HepG2 (cell line): ENCODE results near the gene S100P. TPM values are rescaled to one million over a fixed set of nuclear protein-coding genes. Genes with fewer than 3 reads are reported as not detected.
A peak's percentile ranks its signal among the peaks of the same experiment; 100 is the strongest.

Experiments
- HIC2 ChIP-seq: sonication (generic); formaldehyde crosslinking; IDR thresholded peaks from 2 replicates; pipeline ENCODE4 v1.9.0; 2022; ENCODE audit warnings: low read depth, missing genetic modification reagents
- JUNB ChIP-seq: sonication (generic); formaldehyde crosslinking; IDR thresholded peaks from 2 replicates; pipeline ENCODE4 v1.8.0; 2022; ENCODE audit warnings: missing genetic modification reagents, mild to moderate bottlenecking, borderline replicate concordance
- KMT2B ChIP-seq: IDR thresholded peaks from 2 replicates; pipeline ENCODE4 v1.6.1; 2016; ENCODE audit warnings: missing genetic modification reagents, missing compliant biosample characterization
- MBD4 ChIP-seq: IDR thresholded peaks from 2 replicates; pipeline ENCODE4 v1.6.1; 2012; ENCODE audit warnings: low read length, inconsistent platforms, borderline replicate concordance
- PHF8 ChIP-seq: sonication (generic); formaldehyde crosslinking; IDR thresholded peaks from 2 replicates; pipeline ENCODE4 v1.5.0; 2020; ENCODE audit warnings: missing genetic modification reagents
- PITX1 ChIP-seq: sonication (generic); formaldehyde crosslinking; IDR thresholded peaks from 2 replicates; pipeline ENCODE4 v1.5.1; 2020; ENCODE audit warnings: mild to moderate bottlenecking, missing genetic modification reagents
- RELA ChIP-seq: sonication (generic); formaldehyde crosslinking; IDR thresholded peaks from 2 replicates; pipeline ENCODE4 v1.4.0; 2020; ENCODE audit warnings: missing genetic modification reagents
- SRSF9 ChIP-seq: fragments of 200-400 bp; formaldehyde crosslinking; IDR thresholded peaks from 2 replicates; pipeline ENCODE4 v1.6.1; 2018; ENCODE audit warnings: borderline replicate concordance, mild to moderate bottlenecking, low read depth, low read length; ENCODE audit not compliant: insufficient read depth, poor library complexity, severe bottlenecking
- WIZ ChIP-seq: sonication (generic); formaldehyde crosslinking; IDR thresholded peaks from 2 replicates; pipeline ENCODE4 v1.5.1; 2020; ENCODE audit warnings: mild to moderate bottlenecking, missing genetic modification reagents
- ZNF281 ChIP-seq: sonication (generic); formaldehyde crosslinking; IDR thresholded peaks from 2 replicates; pipeline ENCODE4 v1.4.0; 2020; ENCODE audit warnings: missing genetic modification reagents, borderline replicate concordance
- ZNF326 ChIP-seq: sonication (generic); formaldehyde crosslinking; IDR thresholded peaks from 2 replicates; pipeline ENCODE4 v1.4.0; 2020; ENCODE audit warnings: missing genetic modification reagents, borderline replicate concordance
- ZNF337 ChIP-seq: sonication (generic); formaldehyde crosslinking; IDR thresholded peaks from 2 replicates; pipeline ENCODE4 v1.5.1; 2020; ENCODE audit warnings: missing genetic modification reagents, low read depth, mild to moderate bottlenecking, borderline replicate concordance
- ZNF556 ChIP-seq: sonication (generic); formaldehyde crosslinking; IDR thresholded peaks from 2 replicates; pipeline ENCODE4 v1.4.0; 2020; ENCODE audit warnings: mild to moderate bottlenecking, missing genetic modification reagents, borderline replicate concordance
- ZNF570 ChIP-seq: sonication (generic); formaldehyde crosslinking; IDR thresholded peaks from 2 replicates; pipeline ENCODE4 v1.4.0; 2020; ENCODE audit warnings: mild to moderate bottlenecking, missing genetic modification reagents, borderline replicate concordance
- ZNF576 ChIP-seq: sonication (generic); formaldehyde crosslinking; IDR thresholded peaks from 2 replicates; pipeline ENCODE4 v1.4.0; 2020; ENCODE audit warnings: mild to moderate bottlenecking, missing genetic modification reagents
- ZNF800 ChIP-seq: sonication (generic); formaldehyde crosslinking; IDR thresholded peaks from 2 replicates; pipeline ENCODE4 v1.4.0; 2020; ENCODE audit warnings: missing genetic modification reagents
- ZUFSP ChIP-seq: sonication (generic); formaldehyde crosslinking; IDR thresholded peaks from 2 replicates; pipeline ENCODE4 v1.9.0; 2021; ENCODE audit warnings: missing genetic modification reagents, mild to moderate bottlenecking, borderline replicate concordance
- polyA plus RNA-seq, 8 experiments: library from polyadenylated mRNA; depleted of rRNA in 3 of 8; stranded (reverse) in 7 of 8; unstranded in 1 of 8; fragments of >200 nt; fragmentation: Illumina TruSeq in 4 of 8; extraction: Trizol in 4 of 8; gene quantifications; 2 replicates each; pipeline versions ENCODE4 v1.2.1 to v1.2.3, GENCODE V29; 2011 to 2016; ENCODE audit warnings: low read depth in 4 of 8, missing spikeins in 1 of 8, mixed read lengths in 1 of 8; ENCODE audit not compliant: insufficient read depth in 1 of 8
- total RNA-seq, 5 experiments: library from RNA; depleted of rRNA; stranded (reverse); fragments of >200 nt; fragmentation: Illumina TruSeq; extraction: Trizol; gene quantifications; 2 replicates each; pipeline ENCODE4 v1.2.3, GENCODE V29; 2016; ENCODE audit warnings: low read depth in 1 of 5

S100P gene
- total and polyA plus RNA-seq, 2 of the 13 experiments (the other 11 are each of a cell fraction or from before 2014, with no cell fraction given), result 278 to 1,649 TPM

- TF ChIP-seq MBD4, result no peak
- peak; percentile 79; the same call in 1 of the 2 replicates for TF ChIP-seq ZNF337 (CRISPR knock-in tag)
- peak; percentile 93 for TF ChIP-seq HIC2 (CRISPR knock-in tag)
- TF ChIP-seq ZNF281, result peak; percentile 81; the same call in 1 of the 2 replicates
- no peak for TF ChIP-seq JUNB (CRISPR knock-in tag)
- TF ChIP-seq KMT2B (CRISPR knock-in tag), result no peak; the same call in 1 of the 2 replicates
- peak; percentile 54; the same call in 1 of the 2 replicates for TF ChIP-seq ZNF800 (CRISPR knock-in tag)
- TF ChIP-seq PITX1, result peak; percentile 13; the same call in 1 of the 2 replicates
- TF ChIP-seq ZNF556 (CRISPR knock-in tag), result no peak
- peak; percentile 29 for TF ChIP-seq PHF8 (CRISPR knock-in tag)
- peak; percentile 73; the same call in 1 of the 2 replicates for TF ChIP-seq WIZ (CRISPR knock-in tag)
- TF ChIP-seq ZNF570 (CRISPR knock-in tag), result no peak
- 0 out of 2 replicates have a peak, but pooled peaks have one; percentile 53 for TF ChIP-seq ZNF576 (CRISPR knock-in tag)
- TF ChIP-seq ZUFSP (CRISPR knock-in tag), result no peak
- TF ChIP-seq ZNF326 (CRISPR knock-in tag), result no peak
- no peak for TF ChIP-seq SRSF9
- TF ChIP-seq RELA, result no peak
Measured at GRCh38 chr4:6693231-6694176, at the start of gene S100P (continued).
